WTC11 (cell line): ENCODE data around the gene LRRC70. TPM values are rescaled to one million over a fixed set of nuclear protein-coding genes. Genes with fewer than 3 reads are reported as not detected.

Source experiments
- ATAC-seq: fragments of 200-7000 bp; cut with Tn5 transposase; 2 replicates; pipeline ENCODE4 v1.10.0; 2021; ENCODE audit warnings: mild to moderate bottlenecking, moderate library complexity
- CTCF ChIA-PET: fragments of 300-600 bp; sonication (Branson Sonifier 250); formaldehyde crosslinking; loops from one replicate; lab custom pipeline; 2021; ENCODE audit warnings: antibody characterized with exemption; lab: Charles Lee
- POLR2A ChIA-PET: fragments of 350-600 bp; sonication (Branson Sonifier 250); formaldehyde crosslinking; loops from one replicate; lab custom pipeline; 2021; ENCODE audit warnings: antibody characterized with exemption; lab: Charles Lee
- DNase-seq: peaks from one replicate; pipeline ENCODE4 v3.0.0; 2021; ENCODE audit warnings: low spot score
- H3K27ac Mint-ChIP-seq: 2 replicates; pipeline ENCODE4 v1.8.0; 2021; ENCODE audit warnings: mixed read lengths
- H3K27me3 Mint-ChIP-seq: 2 replicates; pipeline ENCODE4 v1.8.0; 2021; ENCODE audit warnings: low read depth, mild to moderate bottlenecking, moderate library complexity, mixed read lengths
- H3K36me3 Mint-ChIP-seq: 2 replicates; pipeline ENCODE4 v1.8.0; 2021; ENCODE audit warnings: mixed read lengths
- H3K4me1 Mint-ChIP-seq: 2 replicates; pipeline ENCODE4 v1.8.0; 2022; ENCODE audit warnings: mixed read lengths
- H3K4me3 Mint-ChIP-seq: 2 replicates; pipeline ENCODE4 v1.8.0; 2021; ENCODE audit warnings: mild to moderate bottlenecking, moderate library complexity, mixed read lengths
- H3K9me3 Mint-ChIP-seq: 2 replicates; pipeline ENCODE4 v1.8.0; 2021; ENCODE audit warnings: mixed read lengths
- AFF4 ChIP-seq: sonication (generic); formaldehyde crosslinking; IDR thresholded peaks from 2 replicates; pipeline ENCODE4 v1.8.1; 2023; ENCODE audit warnings: mild to moderate bottlenecking, missing genetic modification reagents, borderline replicate concordance
- ATF1 ChIP-seq: sonication (generic); formaldehyde crosslinking; IDR thresholded peaks from 2 replicates; pipeline ENCODE4 v1.8.1; 2023; ENCODE audit warnings: mild to moderate bottlenecking, moderate library complexity, missing genetic modification reagents
- CREB1 ChIP-seq: sonication (generic); formaldehyde crosslinking; IDR thresholded peaks from 2 replicates; pipeline ENCODE4 v1.8.0; 2023; ENCODE audit warnings: mild to moderate bottlenecking, missing genetic modification reagents
- HMGA2 ChIP-seq: fragments of 250-450 bp; sonication (Bioruptor Pico); IDR thresholded peaks from 2 replicates; pipeline ENCODE4 v1.4.0; 2021; ENCODE audit warnings: mild to moderate bottlenecking, moderate library complexity
- JUN ChIP-seq: sonication (generic); formaldehyde crosslinking; IDR thresholded peaks from 2 replicates; pipeline ENCODE4 v1.8.0; 2023; ENCODE audit warnings: mild to moderate bottlenecking, missing genetic modification reagents
- KAT7 ChIP-seq: sonication (generic); formaldehyde crosslinking; IDR thresholded peaks from 2 replicates; pipeline ENCODE4 v1.8.1; 2023; ENCODE audit warnings: missing genetic modification reagents, mild to moderate bottlenecking, borderline replicate concordance
- MLX ChIP-seq: sonication (generic); formaldehyde crosslinking; IDR thresholded peaks from 2 replicates; pipeline ENCODE4 v1.8.1; 2023; ENCODE audit warnings: mild to moderate bottlenecking, missing genetic modification reagents, moderate library complexity
- MXD4 ChIP-seq: fragments of 250-450 bp; sonication (Bioruptor Pico); IDR thresholded peaks from 2 replicates; pipeline ENCODE4 v1.8.0; 2021; ENCODE audit warnings: mild to moderate bottlenecking, moderate library complexity, borderline replicate concordance
- NR2C2 ChIP-seq: sonication (generic); formaldehyde crosslinking; IDR thresholded peaks from 2 replicates; pipeline ENCODE4 v1.8.0; 2022; ENCODE audit warnings: mild to moderate bottlenecking, missing genetic modification reagents
- NR3C1 ChIP-seq: sonication (generic); formaldehyde crosslinking; conservative IDR thresholded peaks from 2 replicates; pipeline ENCODE4 v1.8.1; 2023; ENCODE audit warnings: low read depth, mild to moderate bottlenecking, missing genetic modification reagents
- SMAD3 ChIP-seq: sonication (generic); formaldehyde crosslinking; IDR thresholded peaks from 2 replicates; pipeline ENCODE4 v1.8.0; 2022; ENCODE audit warnings: missing genetic modification reagents, mild to moderate bottlenecking, borderline replicate concordance
- TCF7 ChIP-seq: sonication (generic); formaldehyde crosslinking; IDR thresholded peaks from 2 replicates; pipeline ENCODE4 v1.8.0; 2022; ENCODE audit warnings: mild to moderate bottlenecking, low read depth, missing genetic modification reagents, moderate library complexity
- TP53 ChIP-seq: sonication (generic); formaldehyde crosslinking; IDR thresholded peaks from 2 replicates; pipeline ENCODE4 v1.8.1; 2023; ENCODE audit warnings: mild to moderate bottlenecking, missing genetic modification reagents
- USF2 ChIP-seq: sonication (generic); formaldehyde crosslinking; IDR thresholded peaks from 2 replicates; pipeline ENCODE4 v1.8.1; 2023; ENCODE audit warnings: mild to moderate bottlenecking, missing genetic modification reagents, moderate library complexity
- ZNF121 ChIP-seq: sonication (generic); formaldehyde crosslinking; IDR thresholded peaks from 2 replicates; pipeline ENCODE4 v1.8.0; 2023; ENCODE audit warnings: missing genetic modification reagents
- ZNF281 ChIP-seq: sonication (generic); formaldehyde crosslinking; IDR thresholded peaks from 2 replicates; pipeline ENCODE4 v1.8.0; 2023; ENCODE audit warnings: mild to moderate bottlenecking, missing genetic modification reagents
- ZNF671 ChIP-seq: fragments of 250-450 bp; sonication (Bioruptor Pico); IDR thresholded peaks from 2 replicates; pipeline ENCODE4 v1.8.0; 2021; ENCODE audit warnings: mild to moderate bottlenecking
- ZSCAN18 ChIP-seq: fragments of 250-450 bp; sonication (Bioruptor Pico); IDR thresholded peaks from 2 replicates; pipeline ENCODE4 v2.1.2; 2022; ENCODE audit warnings: mild to moderate bottlenecking, moderate library complexity
- total RNA-seq: library from RNA; stranded (reverse); gene quantifications from 3 replicates; pipeline ENCODE4 v1.2.3, GENCODE V29; 2021

The LRRC70 gene
- total RNA-seq, 1 experiment from 2014 or later, result 0.37 TPM

GRCh38 chr5:62600560-62601252 is 22.1 kb downstream of the LRRC70 start:
- H3K27me3 Mint-ChIP-seq, result no peaks in the 10 kb centered on the region
- no peaks in the 10 kb centered on the region for H3K4me1 Mint-ChIP-seq
- POLR2A ChIA-PET, result no interaction called here
- no peak for DNase-seq
- H3K36me3 Mint-ChIP-seq, result peaks cover 3% of the 10 kb centered on the region
- no peak overlapping the region for H3K4me3 Mint-ChIP-seq
- CTCF ChIA-PET, result no interaction called here
- no peaks in the 10 kb centered on the region for H3K9me3 Mint-ChIP-seq
- no peak overlapping the region for H3K27ac Mint-ChIP-seq
- TF ChIP-seq CREB1 (CRISPR knock-in tag) (no peak), ZNF671 (CRISPR knock-in tag) (no peak), MLX (CRISPR knock-in tag) (no peak), ZNF121 (CRISPR knock-in tag) (no peak), HMGA2 (no peak), AFF4 (CRISPR knock-in tag) (no peak), USF2 (CRISPR knock-in tag) (no peak), ZSCAN18 (CRISPR knock-in tag) (no peak), KAT7 (CRISPR knock-in tag) (no peak), ATF1 (no peak)
- ATAC-seq, result no peak

GRCh38 chr5:62603934-62604333 is 25.3 kb downstream of the LRRC70 start:
- Mint-ChIP-seq H3K27ac (no peak overlapping the region), H3K4me1 (no peaks in the 10 kb centered on the region), H3K9me3 (no peaks in the 10 kb centered on the region), H3K27me3 (no peaks in the 10 kb centered on the region), H3K36me3 (peaks cover 7% of the 10 kb centered on the region), H3K4me3 (no peak overlapping the region)
- ATAC-seq (no peak), DNase-seq (no peak)
- no peak for TF ChIP-seq NR2C2 (CRISPR knock-in tag)
- TF ChIP-seq ZNF281 (CRISPR knock-in tag), result no peak
- TF ChIP-seq NR3C1, result no peak
- no peak for TF ChIP-seq TCF7 (CRISPR knock-in tag)
- no peak for TF ChIP-seq ZSCAN18 (CRISPR knock-in tag)
- TF ChIP-seq TP53 (CRISPR knock-in tag), result no peak
- no peak for TF ChIP-seq JUN
- no peak for TF ChIP-seq MXD4
- TF ChIP-seq SMAD3 (CRISPR knock-in tag), result no peak
- CTCF ChIA-PET, result no interaction called here
- POLR2A ChIA-PET, result no interaction called here
